ENCODE measurements around the gene FLRT3.

- TF ChIP-seq TAF1 (IDR thresholded peaks at IDR 0.05; ENCODE audit: borderline replicate concordance, low read depth, low read length) (no peak), POLR2A (IDR thresholded peaks at IDR 0.05; ENCODE audit: low read depth, low read length) (no peak), POLR2AphosphoS5 (IDR thresholded peaks at IDR 0.05; ENCODE audit: low read depth, low read length) (no peak)
Observed at GRCh38 chr20:14331646-14332045, 5.8 kb downstream of the FLRT3 start.
